Right lobe of liver (tissue), 4 donors: ENCODE measurements around the gene PCED1A.

ENCODE experiments used
- POLR2A ChIP-seq: fragments of 450-650 bp; IDR thresholded peaks from one replicate; pipeline ENCODE4 v1.6.1; 2017; ENCODE audit warnings: antibody characterized with exemption, mild to moderate bottlenecking
- TF ChIP-seq, protein P1 (sequence below), 4 donors: fragments of 200-600 bp in 3 of 4; fragments of 450-650 bp in 1 of 4; IDR thresholded peaks; one replicate each; pipeline versions ENCODE4 v1.5.1 to v1.8.0; 2016 to 2022; ENCODE audit warnings: antibody characterized with exemption in 4 of 4, mild to moderate bottlenecking in 2 of 4
- donor health status: DM: no; HTN: no; CAD: no.
- donor health status: DM: no; HTN: no; CAD: no.
- donor health status: DM: no; HTN: yes; CAD: no.

DNA sequence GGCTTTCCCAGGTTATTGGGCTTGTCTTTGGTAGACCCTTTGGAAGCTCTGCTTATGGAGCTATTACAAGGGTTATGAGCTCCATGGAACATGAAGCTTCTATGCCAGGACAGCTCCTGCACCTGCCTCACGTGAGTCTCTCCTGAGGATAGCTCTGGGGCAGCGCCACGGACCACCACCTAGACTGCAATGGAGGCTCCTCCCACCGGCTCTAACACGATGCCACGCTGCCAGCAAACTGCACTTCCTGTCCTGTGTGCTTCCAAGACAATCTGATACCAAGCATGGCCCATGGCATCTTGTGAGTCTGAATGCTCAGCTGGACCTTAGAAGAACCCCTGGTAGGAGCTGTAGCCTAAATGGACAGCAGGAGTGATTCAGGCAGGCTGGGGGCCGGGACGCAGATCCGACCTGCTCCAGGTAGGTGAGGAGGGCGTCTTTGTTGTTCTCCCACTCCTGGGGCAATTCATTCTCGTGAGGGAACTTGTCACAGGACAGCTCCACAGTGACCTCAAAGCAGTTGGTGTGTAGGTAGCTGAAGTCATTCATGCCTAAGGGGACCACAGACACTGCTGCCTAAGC is 45.5 kb downstream of the PCED1A start:
- TF ChIP-seq, protein P1, sequence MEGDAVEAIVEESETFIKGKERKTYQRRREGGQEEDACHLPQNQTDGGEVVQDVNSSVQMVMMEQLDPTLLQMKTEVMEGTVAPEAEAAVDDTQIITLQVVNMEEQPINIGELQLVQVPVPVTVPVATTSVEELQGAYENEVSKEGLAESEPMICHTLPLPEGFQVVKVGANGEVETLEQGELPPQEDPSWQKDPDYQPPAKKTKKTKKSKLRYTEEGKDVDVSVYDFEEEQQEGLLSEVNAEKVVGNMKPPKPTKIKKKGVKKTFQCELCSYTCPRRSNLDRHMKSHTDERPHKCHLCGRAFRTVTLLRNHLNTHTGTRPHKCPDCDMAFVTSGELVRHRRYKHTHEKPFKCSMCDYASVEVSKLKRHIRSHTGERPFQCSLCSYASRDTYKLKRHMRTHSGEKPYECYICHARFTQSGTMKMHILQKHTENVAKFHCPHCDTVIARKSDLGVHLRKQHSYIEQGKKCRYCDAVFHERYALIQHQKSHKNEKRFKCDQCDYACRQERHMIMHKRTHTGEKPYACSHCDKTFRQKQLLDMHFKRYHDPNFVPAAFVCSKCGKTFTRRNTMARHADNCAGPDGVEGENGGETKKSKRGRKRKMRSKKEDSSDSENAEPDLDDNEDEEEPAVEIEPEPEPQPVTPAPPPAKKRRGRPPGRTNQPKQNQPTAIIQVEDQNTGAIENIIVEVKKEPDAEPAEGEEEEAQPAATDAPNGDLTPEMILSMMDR (IDR thresholded peaks at IDR 0.05): no peak
- TF ChIP-seq POLR2A: no peak
